ENCODE data around the gene GRIK4.
"Not testable (repeated sequence)": the region's sequence is repeated elsewhere in the genome, so short reads cannot be mapped to it uniquely, and the experiment has no call there.

Gene GRIK4

GRCh38 chr11:120608760-120609211 is 97.2 kb downstream of the GRIK4 start:
- DNase-seq (ENCODE audit: low read depth in 2 of 2), result peak; percentile 22 to 27

GRCh38 chr11:120610111-120610510 is 98.6 kb downstream of the GRIK4 start:
- no peak for DNase-seq (ENCODE audit: low read depth in 2 of 2)

- no peak for DNase-seq (ENCODE audit: low read depth in 2 of 2)
Observed at GRCh38 chr11:120611581-120611980, 100.0 kb downstream of the GRIK4 start.

- no peak for DNase-seq (ENCODE audit: low read depth in 2 of 2)
Observed at GRCh38 chr11:120612513-120613263, 101.1 kb downstream of the GRIK4 start.

- DNase-seq (ENCODE audit: low read depth in 2 of 2), result no peak
Observed at GRCh38 chr11:120613264-120614226, 102.0 kb downstream of the GRIK4 start.

GRCh38 chr11:120615391-120615790 is 103.8 kb downstream of the GRIK4 start:
- DNase-seq (ENCODE audit: low read depth in 2 of 2), result no peak

GRCh38 chr11:120618399-120618798 is 106.9 kb downstream of the GRIK4 start:
- DNase-seq (ENCODE audit: low read depth in 2 of 2), result no peak

- no peak for DNase-seq (ENCODE audit: low read depth in 2 of 2)
Observed at GRCh38 chr11:120622189-120622875, 110.8 kb downstream of the GRIK4 start.

- not testable (repeated sequence) for DNase-seq (ENCODE audit: low read depth in 2 of 2)
Observed at GRCh38 chr11:120624992-120625391, 113.4 kb downstream of the GRIK4 start.

- no peak for DNase-seq (ENCODE audit: low read depth in 2 of 2)
Observed at GRCh38 chr11:120625565-120625964, 114.0 kb downstream of the GRIK4 start.

GRCh38 chr11:120626791-120627190 is 115.2 kb downstream of the GRIK4 start:
- no peak for DNase-seq (ENCODE audit: low read depth in 2 of 2)

GRCh38 chr11:120627327-120628163 is 116.0 kb downstream of the GRIK4 start:
- no peak for DNase-seq (ENCODE audit: low read depth in 2 of 2)

GRCh38 chr11:120629407-120630080 is 118.0 kb downstream of the GRIK4 start:
- DNase-seq (ENCODE audit: low read depth in 2 of 2), result no peak

GRCh38 chr11:120630122-120630521 is 118.6 kb downstream of the GRIK4 start:
- no peak for DNase-seq (ENCODE audit: low read depth in 2 of 2)

GRCh38 chr11:120632579-120632978 is 121.0 kb downstream of the GRIK4 start:
- DNase-seq (ENCODE audit: low read depth in 2 of 2), result no peak

GRCh38 chr11:120633616-120634393 is 122.3 kb downstream of the GRIK4 start:
- DNase-seq (ENCODE audit: low read depth in 2 of 2), result no peak

GRCh38 chr11:120634706-120635105 is 123.2 kb downstream of the GRIK4 start:
- DNase-seq (ENCODE audit: low read depth in 2 of 2), result no peak

- DNase-seq (ENCODE audit: low read depth in 2 of 2), result no peak
Observed at GRCh38 chr11:120635136-120635810, 123.7 kb downstream of the GRIK4 start.

GRCh38 chr11:120637131-120637530 is 125.6 kb downstream of the GRIK4 start:
- no peak for DNase-seq (ENCODE audit: low read depth in 2 of 2)
